ENCODE measurements around the gene HDLBP.

DNA sequence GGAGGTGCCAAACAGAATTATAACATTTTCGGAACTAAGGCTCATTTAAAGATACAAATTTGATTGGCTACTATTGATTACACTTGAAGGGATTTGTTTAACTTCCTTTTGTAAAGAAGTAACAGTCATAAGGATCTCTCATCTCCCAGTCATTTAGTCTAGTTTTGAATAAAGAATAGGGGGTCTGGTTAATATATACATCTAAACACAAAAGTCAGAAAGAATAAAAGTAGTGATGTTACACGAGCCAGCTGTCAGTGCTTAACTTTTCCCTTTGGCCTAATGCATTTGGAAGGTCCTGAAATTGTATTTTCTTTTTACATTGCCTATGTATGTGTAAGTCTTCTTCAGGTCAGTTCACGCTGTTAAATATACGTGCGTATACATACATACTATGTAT is 8.3 kb upstream of the HDLBP start:
- TF ChIP-seq, protein P1, sequence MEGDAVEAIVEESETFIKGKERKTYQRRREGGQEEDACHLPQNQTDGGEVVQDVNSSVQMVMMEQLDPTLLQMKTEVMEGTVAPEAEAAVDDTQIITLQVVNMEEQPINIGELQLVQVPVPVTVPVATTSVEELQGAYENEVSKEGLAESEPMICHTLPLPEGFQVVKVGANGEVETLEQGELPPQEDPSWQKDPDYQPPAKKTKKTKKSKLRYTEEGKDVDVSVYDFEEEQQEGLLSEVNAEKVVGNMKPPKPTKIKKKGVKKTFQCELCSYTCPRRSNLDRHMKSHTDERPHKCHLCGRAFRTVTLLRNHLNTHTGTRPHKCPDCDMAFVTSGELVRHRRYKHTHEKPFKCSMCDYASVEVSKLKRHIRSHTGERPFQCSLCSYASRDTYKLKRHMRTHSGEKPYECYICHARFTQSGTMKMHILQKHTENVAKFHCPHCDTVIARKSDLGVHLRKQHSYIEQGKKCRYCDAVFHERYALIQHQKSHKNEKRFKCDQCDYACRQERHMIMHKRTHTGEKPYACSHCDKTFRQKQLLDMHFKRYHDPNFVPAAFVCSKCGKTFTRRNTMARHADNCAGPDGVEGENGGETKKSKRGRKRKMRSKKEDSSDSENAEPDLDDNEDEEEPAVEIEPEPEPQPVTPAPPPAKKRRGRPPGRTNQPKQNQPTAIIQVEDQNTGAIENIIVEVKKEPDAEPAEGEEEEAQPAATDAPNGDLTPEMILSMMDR (IDR thresholded peaks at IDR 0.05): no peak
- no peak for TF ChIP-seq POLR2A (IDR thresholded peaks at IDR 0.05)

Measured in testis (tissue), 2 donors.